NCI-H1694 treated with DMSO at 0.1 percent for 48 hours (cell line): ENCODE results near the gene TOP2B.

ENCODE experiments used
- DNase-seq: peaks from one replicate; lab custom pipeline; 2025; lab: John Stamatoyannopoulos, UW

The TOP2B gene

DNA sequence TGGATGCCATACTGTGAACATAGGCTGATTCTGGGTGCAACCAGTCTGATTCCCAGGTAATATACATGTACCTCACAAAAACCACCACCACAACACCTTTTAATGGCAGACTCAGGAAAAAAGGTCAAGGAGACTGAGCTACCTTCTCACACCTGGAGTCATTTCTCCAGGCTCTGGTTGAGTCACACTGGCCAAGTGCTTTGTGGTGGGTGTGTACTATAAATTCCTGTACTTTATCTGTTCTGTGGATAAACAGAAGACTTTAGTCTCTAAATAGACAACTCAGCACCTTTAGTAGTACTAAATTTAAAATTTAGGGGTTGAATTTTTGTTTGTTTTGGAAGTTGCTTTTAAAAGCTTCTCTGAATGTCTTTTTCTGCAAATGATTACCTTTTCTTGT is 46.7 kb downstream of the TOP2B start:
- no peak for DNase-seq

- no peak for DNase-seq
These were observed 53.5 kb downstream of the TOP2B start for GRCh38 chr3:25611193-25611592.

DNA sequence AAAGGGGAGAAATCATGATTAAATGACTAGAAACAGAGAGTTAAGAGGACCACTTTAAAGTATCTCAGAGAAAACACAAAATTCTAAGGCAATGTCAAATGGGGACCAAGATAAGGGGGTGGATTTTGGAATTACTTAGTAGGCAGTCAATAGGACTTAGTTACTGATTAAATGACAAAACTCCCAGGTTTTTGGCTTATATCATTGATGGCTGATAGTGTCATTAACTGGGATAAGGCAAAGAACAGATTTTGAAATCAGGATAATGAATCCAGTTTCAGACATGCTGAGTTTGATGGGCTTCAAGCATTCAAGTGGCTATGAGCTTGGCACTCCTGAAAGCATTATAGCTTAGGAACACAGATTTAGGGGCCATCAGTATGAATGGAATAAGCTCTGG is 53.9 kb downstream of the TOP2B start:
- DNase-seq, result no peak

DNA sequence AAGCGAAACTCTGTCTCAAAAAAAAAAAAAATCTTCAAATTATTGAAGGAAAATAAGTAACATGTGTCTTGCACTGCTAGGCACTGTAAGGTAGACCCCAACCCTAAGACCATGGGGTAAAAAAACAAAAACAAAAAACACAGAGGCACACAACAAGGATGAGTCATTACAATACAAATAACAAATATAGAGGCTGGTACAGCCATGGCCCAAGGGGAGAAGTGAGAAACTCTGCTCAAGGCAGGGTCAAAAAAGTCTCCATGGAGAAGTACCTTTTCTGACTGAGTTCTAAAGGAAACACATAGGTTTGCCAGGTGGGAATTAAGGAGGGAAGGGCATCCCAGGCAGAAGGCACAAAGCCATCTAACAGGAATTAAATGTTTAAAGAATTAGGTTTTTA is 54.5 kb downstream of the TOP2B start:
- no peak for DNase-seq

DNA sequence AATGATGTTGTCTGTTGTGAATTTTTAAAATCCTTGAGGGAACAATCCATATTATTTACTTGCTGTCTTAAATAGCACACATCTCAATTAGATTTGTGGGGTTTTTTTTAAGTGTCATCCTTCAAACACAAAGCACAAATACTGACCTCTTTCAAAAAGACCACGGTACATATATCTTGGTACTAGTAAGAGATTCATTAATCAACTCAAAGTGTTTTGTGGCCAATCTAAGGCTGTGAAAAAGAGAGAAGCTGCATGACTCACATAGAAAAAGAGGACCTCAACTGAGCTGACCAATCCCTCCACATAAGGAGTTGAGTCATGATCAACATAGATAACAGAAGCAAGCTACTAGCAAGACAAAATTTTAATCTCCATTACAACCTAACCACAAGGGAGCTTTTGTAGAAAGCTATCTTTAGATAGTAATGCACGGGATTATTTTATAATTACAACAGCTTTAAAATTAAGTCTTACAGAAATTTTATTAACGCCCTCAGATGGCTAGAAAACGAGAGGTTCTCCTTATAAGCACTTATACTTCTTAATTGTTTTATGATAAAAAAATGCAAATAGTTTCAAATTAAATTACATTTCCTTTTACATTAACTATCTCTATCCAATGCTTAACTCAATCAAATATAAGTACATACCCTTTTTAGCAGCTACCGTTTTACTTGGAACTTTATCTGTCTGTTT is 60.5 kb downstream of the TOP2B start:
- peak; percentile 1 for DNase-seq

DNA sequence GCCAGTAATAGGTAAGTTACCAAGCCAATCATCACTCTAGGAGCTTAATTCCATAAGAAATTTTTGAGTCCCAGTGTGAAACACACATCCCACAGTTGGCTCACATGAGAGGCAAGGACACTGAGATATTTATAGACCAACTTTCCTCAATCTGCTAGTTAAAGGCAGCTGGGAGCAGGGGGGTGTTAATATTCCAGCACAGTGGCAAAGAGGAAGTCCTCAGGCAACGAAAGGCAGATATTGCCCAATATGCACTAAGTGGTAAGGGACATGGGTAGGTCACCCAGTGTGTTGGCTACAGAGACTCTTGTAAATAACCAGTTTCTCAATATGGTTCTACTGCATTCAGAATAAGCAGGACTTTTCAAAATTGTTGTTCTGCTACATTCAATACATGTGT is 61.0 kb downstream of the TOP2B start:
- DNase-seq, result no peak

DNA sequence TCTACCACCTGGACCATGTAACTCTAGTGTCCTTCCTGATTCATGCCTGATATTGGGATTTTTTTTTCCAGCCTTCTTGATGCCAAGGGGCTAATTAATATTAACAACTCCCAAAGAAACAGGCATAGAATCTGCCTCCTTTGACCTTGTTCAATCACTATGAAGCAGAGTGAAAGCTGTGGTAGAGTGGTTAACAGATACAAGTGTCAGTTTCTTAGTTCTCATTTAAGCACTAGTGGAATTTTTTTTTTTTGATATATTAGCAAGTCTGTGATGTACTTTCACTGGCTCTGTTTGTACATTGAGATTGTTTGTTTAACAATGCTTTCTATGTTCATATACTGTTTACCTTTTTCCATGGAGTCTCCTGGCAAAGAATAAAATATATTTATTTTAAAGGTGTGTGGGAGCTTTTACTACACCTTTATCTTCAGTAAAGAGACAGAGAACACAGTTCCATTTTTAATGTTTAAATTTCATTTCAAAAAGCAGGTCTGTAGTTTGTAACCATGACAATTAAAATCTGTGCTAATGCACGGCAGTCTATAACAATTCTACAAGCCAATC is 67.1 kb downstream of the TOP2B start:
- DNase-seq, result no peak

DNA sequence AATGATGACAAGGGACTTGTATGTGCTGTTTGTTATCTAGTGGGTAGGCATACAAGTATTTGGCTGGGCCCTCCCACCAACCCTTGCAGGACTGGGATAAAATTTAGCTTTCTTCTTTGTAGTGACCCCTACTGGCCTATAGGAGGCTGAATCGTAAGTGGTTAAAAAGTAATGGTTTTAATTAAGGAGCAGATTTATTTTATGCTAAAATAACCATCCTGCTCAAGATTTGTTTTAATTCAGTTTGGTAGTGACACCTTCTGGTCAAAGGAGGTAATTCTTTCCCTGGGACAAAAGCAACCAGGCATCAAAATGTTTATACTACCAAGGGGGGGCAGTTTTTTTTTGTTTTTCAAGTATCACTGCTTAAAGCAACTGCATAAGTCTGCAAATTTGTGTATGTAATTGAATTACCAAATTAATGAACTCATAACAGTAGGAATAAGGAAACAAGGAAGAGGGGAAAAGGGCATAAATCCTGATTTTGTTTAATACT is 70.7 kb downstream of the TOP2B start:
- DNase-seq, result peak; percentile 41

GRCh38 chr3:25593001-25593400 is 71.7 kb downstream of the TOP2B start:
- DNase-seq, result no peak

- no peak for DNase-seq
These were observed 72.2 kb downstream of the TOP2B start for GRCh38 chr3:25592510-25592968.

GRCh38 chr3:25589783-25590258 is 74.9 kb downstream of the TOP2B start:
- no peak for DNase-seq

- no peak for DNase-seq
These were observed 75.5 kb downstream of the TOP2B start for GRCh38 chr3:25589104-25589782.

DNA sequence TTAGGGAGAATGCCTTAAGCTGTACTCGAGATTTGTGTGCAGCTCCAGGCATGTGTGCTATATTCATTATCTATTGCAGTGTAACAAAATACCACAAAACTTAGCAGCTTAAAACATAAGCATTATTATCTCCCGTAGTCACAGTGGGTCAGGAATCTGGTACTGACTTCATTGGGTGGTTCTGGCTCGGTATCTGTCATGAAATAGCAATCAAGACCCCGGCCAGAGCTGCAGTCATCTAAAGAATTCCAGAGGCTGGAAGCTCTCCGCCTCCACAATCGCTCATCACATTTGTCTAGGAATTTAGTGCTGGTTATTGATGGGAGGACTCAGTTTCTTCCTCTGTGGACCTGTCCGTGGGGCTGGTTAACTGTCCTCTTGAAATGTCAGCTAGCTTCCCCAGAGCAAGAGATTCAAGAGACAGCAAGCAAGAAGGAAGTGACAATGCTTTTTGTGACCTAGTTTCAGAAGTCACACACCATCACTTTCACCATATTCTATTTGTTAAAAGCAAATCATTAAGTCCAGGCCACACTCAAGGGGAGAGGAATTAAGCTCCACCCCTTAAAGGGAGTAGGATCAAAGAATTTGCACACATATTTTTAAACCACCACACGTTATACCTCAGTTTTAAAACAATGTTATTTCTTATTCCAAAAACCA is 76.1 kb downstream of the TOP2B start:
- no peak for DNase-seq

DNA sequence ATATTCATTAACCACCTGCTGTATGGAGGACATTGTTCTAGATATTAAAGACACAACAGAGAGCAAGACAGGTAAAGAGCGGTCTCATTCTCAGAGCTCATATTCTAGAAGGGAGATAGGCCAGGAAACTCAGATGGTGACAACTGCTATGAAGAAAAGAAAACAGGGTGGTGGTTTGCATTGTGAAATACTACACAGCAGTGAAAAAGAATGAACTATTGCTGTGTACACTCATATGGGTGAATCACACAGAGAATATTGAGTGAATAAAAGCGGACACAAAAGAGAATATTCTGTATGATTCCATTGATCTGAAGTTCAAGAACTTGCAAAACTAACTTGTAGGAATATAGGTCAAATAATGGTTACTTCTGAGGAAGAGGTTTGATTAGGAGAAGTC is 76.7 kb downstream of the TOP2B start:
- DNase-seq, result no peak

GRCh38 chr3:25587526-25587925 is 77.2 kb downstream of the TOP2B start:
- no peak for DNase-seq

GRCh38 chr3:25587094-25587493 is 77.6 kb downstream of the TOP2B start:
- no peak for DNase-seq

DNA sequence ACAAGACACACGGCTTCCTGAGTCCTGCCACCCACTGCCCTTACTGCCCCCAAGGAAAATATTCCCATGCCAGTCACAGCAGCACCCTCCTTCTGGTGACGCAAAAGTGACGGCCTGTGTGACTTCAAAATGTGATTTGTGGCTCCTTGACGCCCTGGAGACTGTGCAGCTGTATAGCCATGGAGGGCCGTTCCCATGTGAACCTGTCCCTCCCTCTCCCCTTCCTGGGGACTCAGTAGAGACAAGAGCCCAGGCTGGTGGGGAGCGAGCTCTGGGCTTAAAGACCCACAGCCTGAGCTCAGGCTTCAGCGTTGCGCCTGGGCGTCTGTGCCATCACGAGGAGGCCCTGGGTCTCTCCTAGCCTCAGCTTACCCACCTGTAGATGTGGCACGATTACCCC is 78.2 kb downstream of the TOP2B start:
- no peak for DNase-seq

DNA sequence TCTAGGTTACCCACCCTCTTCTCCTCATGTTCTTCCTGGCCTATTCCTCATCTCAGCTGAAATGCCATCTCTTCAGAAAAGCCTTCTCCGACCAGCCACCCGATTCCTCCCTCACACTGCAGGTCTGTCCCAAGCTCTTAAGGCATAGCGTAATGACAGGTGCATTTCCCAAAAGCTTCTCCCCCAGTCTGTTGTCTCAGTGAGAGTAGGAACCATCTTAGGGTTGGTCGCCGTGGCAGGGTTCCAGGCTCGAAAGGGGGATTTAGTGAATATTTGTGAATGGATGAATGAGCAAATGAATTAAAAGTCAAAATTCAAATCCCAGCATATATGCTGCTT is 78.6 kb downstream of the TOP2B start:
- no peak for DNase-seq

- DNase-seq, result no peak
These were observed 79.1 kb downstream of the TOP2B start for GRCh38 chr3:25585361-25586166.

DNA sequence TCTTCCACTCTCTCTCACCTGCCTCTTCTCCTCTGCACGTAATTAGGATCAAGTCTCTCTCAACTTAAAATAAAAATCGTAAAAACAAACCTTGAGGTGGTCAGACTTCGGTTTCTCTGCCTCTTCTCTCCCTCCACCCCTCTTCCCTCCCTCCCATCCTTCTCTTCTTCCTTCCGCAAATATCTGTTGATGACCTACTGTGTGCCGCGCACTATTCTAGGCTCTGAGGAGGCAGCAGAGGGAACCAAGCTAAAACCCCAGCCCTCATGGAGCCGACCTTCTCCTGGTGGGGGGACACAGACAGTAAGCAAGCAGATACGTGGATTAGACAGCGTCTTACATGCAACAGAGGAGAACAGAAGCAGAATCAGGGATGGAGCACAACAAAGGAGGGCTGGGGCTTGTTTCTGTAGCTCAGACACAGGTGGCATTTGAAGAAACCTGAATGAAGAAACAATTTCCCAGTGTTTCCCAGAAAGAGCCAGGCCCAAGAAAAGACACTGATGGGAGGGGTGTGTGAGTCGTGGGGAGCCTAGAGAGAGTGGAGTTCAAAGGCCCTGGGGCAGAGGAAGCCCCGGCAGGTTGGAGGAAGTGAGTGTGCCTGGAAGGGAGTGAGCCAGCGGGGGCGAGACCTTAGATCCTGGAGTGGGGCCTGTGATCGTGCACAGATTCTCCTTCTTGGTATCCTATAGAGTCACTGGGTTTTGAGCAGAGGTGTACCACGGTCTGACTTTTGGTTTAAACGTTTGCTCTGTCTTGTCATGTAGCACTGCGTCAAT is 80.5 kb downstream of the TOP2B start:
- no peak for DNase-seq

DNA sequence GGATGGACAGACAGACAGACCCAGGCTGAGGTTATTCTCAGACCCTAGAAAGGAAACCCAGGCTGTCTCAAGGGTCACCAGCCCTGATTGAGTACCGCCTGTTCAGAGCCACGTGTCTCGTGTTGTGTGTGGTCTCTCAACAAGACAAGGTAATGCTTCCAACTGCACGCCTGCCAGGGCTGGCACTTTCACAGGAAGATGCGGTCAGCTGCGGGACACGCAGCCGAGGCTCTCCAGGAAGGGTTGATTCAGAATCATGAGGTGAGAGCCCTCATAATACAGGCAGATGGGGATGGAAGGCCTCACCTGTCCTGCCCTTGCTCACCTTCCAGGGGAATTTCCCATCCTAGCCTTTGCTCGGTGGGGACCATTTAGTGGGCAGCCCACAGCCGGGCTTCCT is 81.4 kb downstream of the TOP2B start:
- no peak for DNase-seq
